ENCODE measurements around the gene GNPTG. TPM values are rescaled to one million over a fixed set of nuclear protein-coding genes. Genes with fewer than 3 reads are reported as not detected.

GNPTG gene
- total and polyA plus RNA-seq, 2 of the 8 experiments (the other 6 are each of a cell fraction or from before 2014, with no cell fraction given): 26.2 to 51.2 TPM

DNA sequence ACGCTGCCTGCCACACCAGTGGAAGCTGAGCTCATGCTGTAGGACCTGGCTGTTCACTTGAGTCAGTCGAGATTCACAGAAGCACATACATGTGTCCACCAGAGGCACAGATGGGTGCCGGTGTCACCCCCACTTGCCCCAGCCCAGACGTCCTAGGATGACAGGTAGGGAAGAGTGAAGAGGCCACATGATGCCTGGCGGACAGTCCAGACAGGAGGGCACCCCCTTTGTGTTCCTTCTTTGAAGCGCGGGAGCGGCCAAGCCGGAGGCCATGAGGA is 33.5 kb upstream of the GNPTG start:
- 88% methylated on average over 9 of the region's 9 CpGs; no CpG with 5 or more reads in 1 of the 2 experiments for WGBS, 2 experiments (ENCODE audit: extremely low coverage in 1 of 2, insufficient coverage in 1 of 2, insufficient read length in 1 of 2, insufficient replicate concordance in 2 of 2, low coverage in 1 of 2, low lambda C conversion rate in 2 of 2, missing lambda C conversion rate in 1 of 2)
- no peak overlapping the region for H3K18ac ChIP-seq (ENCODE audit: extremely low read depth, low read length)
- DNase-seq (ENCODE audit: low read depth in 1 of 2, low spot score in 2 of 2) (no peak), FAIRE-seq (no peak)
- H2BK120ac ChIP-seq (replicated peaks; ENCODE audit: low read depth, low read length): no peak overlapping the region
- no peak overlapping the region for H2BK15ac ChIP-seq (ENCODE audit: low read length)
- peaks cover 2 to 42% of the 10 kb centered on the region in 2 experiments; a peak in 3 of 4 replicates for H3K79me2 ChIP-seq (ENCODE audit: control insufficient read depth in 1 of 2, insufficient read depth in 2 of 2, low read length in 2 of 2)
- no peak overlapping the region for H2BK12ac ChIP-seq (ENCODE audit: low read depth, low read length)
- H4K91ac ChIP-seq (replicated peaks; ENCODE audit: insufficient read length, low read length): no peak overlapping the region
- H3K14ac ChIP-seq (ENCODE audit: insufficient read length): no peak overlapping the region
- H3K4me1 ChIP-seq (replicated peaks in 1 of 4; ENCODE audit: control insufficient read depth in 3 of 4, insufficient read depth in 4 of 4, low read length in 3 of 4): no peaks in the 10 kb centered on the region
- peaks cover 55 to 86% (median 75%) of the 10 kb centered on the region in 4 experiments for H3K36me3 ChIP-seq (ENCODE audit: control insufficient read depth in 2 of 4, insufficient read depth in 4 of 4, low read length in 3 of 4)
- no peak overlapping the region for H2AFZ ChIP-seq (ENCODE audit: low read length)
- H3K27ac ChIP-seq (ENCODE audit: low read depth, low read length): no peak overlapping the region
- CTCF ChIA-PET (ENCODE audit: partially characterized antibody): interaction anchor here (1.3 to 2.5 kb wide), 2 partner anchors 8 to 12 kb away, joined by 5 to 11 read pairs; no protein-coding TSS in a partner anchor
- TF ChIP-seq POLR2AphosphoS5 (IDR thresholded peaks at IDR 0.05; ENCODE audit: low read depth, low read length) (0 out of 2 replicates have a peak, but pooled peaks have one; percentile 9), CEBPB (IDR thresholded peaks at IDR 0.05; ENCODE audit: low read depth, low read length) (no peak), MAFK (IDR thresholded peaks at IDR 0.05; ENCODE audit: low read depth, low read length) (no peak)
- peaks cover 13% of the 10 kb centered on the region for H3K79me1 ChIP-seq (ENCODE audit: low read depth, low read length)
- H3K9ac ChIP-seq (replicated peaks in 1 of 4; ENCODE audit: extremely low read depth in 1 of 4, low read depth in 3 of 4, low read length in 3 of 4): no peak overlapping the region
- no peak overlapping the region for H3K23ac ChIP-seq (ENCODE audit: insufficient read length)
- H3K4me3 ChIP-seq (ENCODE audit: extremely low read depth in 1 of 4, insufficient read depth in 2 of 4, low read depth in 3 of 4, low read length in 4 of 4): no peak overlapping the region
- H2BK20ac ChIP-seq (ENCODE audit: low read length): no peak overlapping the region
- no peaks in the 10 kb centered on the region for H3K27me3 ChIP-seq (replicated peaks in 1 of 4; ENCODE audit: control insufficient read depth in 3 of 4, extremely low read depth in 1 of 4, insufficient read depth in 3 of 4, low read length in 3 of 4)
- no peak overlapping the region for H3K4me2 ChIP-seq (ENCODE audit: insufficient read depth in 1 of 2, low read depth in 2 of 2, low read length in 2 of 2)
- POLR2A ChIA-PET (ENCODE audit: partially characterized antibody): interaction anchor here (1.1 to 11.4 kb wide), 3 partner anchors 8 to 42 kb away, joined by 3 to 106 read pairs (median 8); no protein-coding TSS in a partner anchor
- H4K5ac ChIP-seq (ENCODE audit: insufficient read length, low read depth, low read length): no peak overlapping the region
- H3K56ac ChIP-seq (replicated peaks; ENCODE audit: insufficient read length, low read depth, low read length): no peak overlapping the region
- H4K20me1 ChIP-seq (replicated peaks in 1 of 2; ENCODE audit: control insufficient read depth in 1 of 2, insufficient read depth in 2 of 2, low read length in 2 of 2): peaks cover 31 to 42% of the 10 kb centered on the region in 2 experiments
- H3K9me3 ChIP-seq (ENCODE audit: insufficient read depth in 2 of 2, low read depth in 1 of 2, low read length in 1 of 2): no peaks in the 10 kb centered on the region
- no peak overlapping the region for H2BK5ac ChIP-seq (ENCODE audit: low read depth, low read length)
- H3K4ac ChIP-seq (replicated peaks; ENCODE audit: insufficient read length, low read depth, low read length): no peak overlapping the region
- H3K23me2 ChIP-seq (ENCODE audit: low read depth, low read length): no peaks in the 10 kb centered on the region
- no peak overlapping the region for H2AK5ac ChIP-seq (ENCODE audit: low read depth, low read length)
- peak overlapping the region; percentile 45; the same call in 1 of the 2 replicates for H4K8ac ChIP-seq (ENCODE audit: extremely low read depth, insufficient read depth, low read length)
